HG03025 (cell line): Measurements from ENCODE around the gene OR2T8.
A peak's percentile ranks its signal among the peaks of the same experiment; 100 is the strongest.

Experiments used
- ATAC-seq: cut with Tn5 transposase; IDR thresholded peaks from one replicate; pipeline ENCODE4 v1.9.1; 2021; ENCODE audit warnings: mild to moderate bottlenecking, moderate library complexity; ENCODE audit not compliant: unreplicated experiment, low FRiP score

The OR2T8 gene

DNA sequence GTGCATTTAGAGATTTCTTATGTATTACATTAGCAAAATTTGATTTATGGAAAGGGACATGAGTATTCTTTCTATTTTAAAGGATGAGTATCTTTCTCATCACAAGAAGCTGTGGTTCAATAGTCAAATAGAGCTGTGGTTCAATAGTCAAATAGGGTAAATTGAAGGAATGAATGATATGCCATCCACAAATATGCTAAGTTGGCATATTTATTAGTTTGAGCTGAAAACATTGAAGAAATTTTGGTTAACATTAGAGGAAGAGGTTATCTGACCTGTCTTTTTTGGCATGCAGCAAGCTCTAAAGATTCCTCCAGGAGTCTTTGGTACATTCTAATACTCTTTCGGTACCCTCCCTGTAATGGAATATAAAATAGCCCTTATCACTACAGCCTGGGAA lies 33.4 kb downstream of the OR2T8 start:
- ATAC-seq, result no peak

DNA sequence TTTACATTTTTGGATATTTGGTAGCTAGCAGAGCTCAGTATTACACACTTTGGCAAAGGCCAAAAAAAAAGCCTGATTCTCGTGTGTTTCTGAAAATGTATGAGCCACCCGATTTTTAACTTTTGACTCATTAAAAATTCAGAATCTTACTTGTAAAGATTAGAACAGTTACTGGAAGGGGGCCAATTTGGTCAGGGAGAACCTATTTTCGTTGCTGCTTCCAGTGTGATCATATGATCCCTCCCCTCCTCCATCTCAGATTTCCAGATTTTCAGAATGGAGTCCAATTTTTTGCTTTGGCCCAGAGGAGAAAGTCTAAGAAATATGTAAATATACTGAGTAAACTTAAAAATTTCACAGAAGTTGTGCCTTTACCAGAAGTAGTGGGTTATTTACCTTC lies 41.7 kb downstream of the OR2T8 start:
- no peak for ATAC-seq

DNA sequence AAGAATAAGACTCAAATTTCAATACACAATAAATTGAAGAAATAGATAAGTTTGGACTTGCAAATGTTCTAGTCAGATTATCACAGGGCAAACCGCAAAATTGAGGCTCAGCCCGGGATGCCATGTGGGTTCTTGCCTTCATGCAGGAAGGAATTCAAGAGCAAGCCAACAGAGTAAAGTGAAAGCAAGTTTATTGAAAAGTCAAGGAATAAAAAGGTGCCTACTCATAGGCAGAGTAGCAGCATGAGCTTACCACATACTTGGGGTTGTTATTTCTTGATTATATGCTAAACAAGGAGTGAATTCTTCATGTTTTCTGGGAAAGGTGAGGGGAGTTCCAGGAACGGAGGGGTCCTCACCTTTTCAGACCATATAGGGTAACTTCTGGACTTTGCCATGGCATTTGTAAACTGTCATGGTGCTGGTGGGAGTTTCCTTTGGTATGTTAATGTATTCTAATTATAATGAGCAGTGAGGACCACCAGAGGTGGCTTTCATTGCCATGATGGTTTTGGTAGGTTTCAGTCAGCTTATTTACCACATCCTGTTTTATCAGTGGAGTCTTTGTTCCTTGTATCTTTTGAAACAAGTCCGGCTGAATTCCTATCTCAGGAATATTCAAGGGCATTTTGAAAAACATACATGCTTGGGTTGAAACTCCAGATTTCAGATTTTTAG lies 43.0 kb downstream of the OR2T8 start:
- no peak for ATAC-seq

DNA sequence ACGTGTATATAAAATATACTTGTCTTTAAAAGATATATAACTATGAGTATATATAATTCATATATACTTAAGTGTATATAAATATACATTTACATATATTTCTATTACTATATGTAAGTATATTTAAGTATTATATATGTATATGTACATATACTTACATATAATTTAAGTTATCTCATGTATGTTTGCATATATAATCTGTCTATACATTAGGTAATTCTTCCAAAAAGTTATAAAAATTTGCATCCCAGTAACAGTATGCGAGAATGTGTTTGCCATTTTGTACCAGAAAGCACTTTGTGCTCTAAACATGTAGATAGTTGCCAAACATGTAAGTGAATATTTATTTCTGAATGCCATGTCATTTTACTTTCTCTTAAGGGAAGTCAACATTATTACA lies 44.9 kb downstream of the OR2T8 start, which contains the start of gene OR2AK2:
TSS of gene OR2AK2 (plus strand) at position 301 of the 400 bp plus-strand sequence. CDS start 144 bp downstream, outside the sequence.
- no peak for ATAC-seq

DNA sequence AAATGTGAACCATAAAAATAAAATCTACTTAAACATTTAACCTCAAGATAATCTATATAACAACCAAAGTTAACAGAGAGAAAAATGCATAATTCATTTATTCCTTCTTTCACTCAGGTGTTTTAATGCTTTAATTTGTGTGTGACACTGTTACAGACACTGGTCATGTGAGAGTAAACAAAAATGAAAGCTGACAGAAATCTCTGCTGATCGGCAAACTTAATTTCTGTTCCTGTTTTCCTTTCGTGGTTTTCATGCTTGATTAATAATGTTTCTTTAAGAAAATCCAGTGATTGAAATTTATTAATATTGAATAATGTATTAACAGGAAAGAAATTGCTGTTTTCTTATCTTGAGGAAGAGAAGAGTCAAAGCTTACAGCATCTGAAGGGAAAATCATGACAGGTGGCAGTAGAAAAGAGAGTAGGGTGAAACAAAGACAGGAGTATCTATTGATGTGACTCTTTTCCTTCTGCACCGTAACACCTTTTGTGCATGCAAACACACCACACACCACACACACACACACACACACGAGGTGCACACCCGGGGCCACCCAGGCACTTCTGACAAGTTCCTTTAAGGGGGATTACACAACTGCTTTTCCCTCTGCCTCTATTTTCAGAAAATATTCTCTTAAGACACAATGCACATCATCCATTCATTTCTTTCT lies 46.6 kb downstream of the OR2T8 start:
- ATAC-seq, result peak; percentile 54
